Right ventricle myocardium superior (tissue), 1 donor: ENCODE data around the gene GAMT. TPM values are rescaled to one million over a fixed set of nuclear protein-coding genes. Genes with fewer than 3 reads are reported as not detected.

ENCODE experiments used
- total RNA-seq: library from RNA; stranded (reverse); fragmentation: NEBNext Ultra II Directional; extraction: Animal tissue kit (Norgen Biotek cat#: 25700); gene quantifications from one replicate; pipeline ENCODE4 v1.2.1, GENCODE V29; 2021
- donor health status: DM: no; HTN: yes; CAD: no; lungs with severe emphysema.

GAMT gene
- total RNA-seq, 1 donor from 2014 or later = 93.5 TPM

Other genes with a start within 250 kb of the GAMT start
- 15.1 TPM for gene SBNO2, start 227.3 kb downstream of the GAMT start, total RNA-seq
- 54.8 TPM for gene STK11, start 195.8 kb downstream of the GAMT start, total RNA-seq
- 1.1 TPM for gene CBARP, start 163.5 kb downstream of the GAMT start, total RNA-seq
- 692 TPM for gene ATP5F1D, start 159.8 kb downstream of the GAMT start, total RNA-seq
- 54.1 TPM for gene MIDN, start 153.0 kb downstream of the GAMT start, total RNA-seq
- 219 TPM for gene CIRBP, start 132.2 kb downstream of the GAMT start, total RNA-seq
- 12.4 TPM for gene FAM174C, start 126.0 kb downstream of the GAMT start, total RNA-seq
- gene EFNA2, start 115.7 kb downstream of the GAMT start, total RNA-seq = not detected
- 461 TPM for gene NDUFS7, start 17.6 kb downstream of the GAMT start, total RNA-seq
- 82.9 TPM for gene DAZAP1, start 6.0 kb upstream of the GAMT start, total RNA-seq
- gene RPS15, start 36.9 kb upstream of the GAMT start, total RNA-seq = 671 TPM
- 0.22 TPM for gene APC2, start 48.6 kb upstream of the GAMT start, total RNA-seq
- gene C19orf25, start 77.7 kb upstream of the GAMT start, total RNA-seq = 18.3 TPM
- gene PCSK4, start 88.8 kb upstream of the GAMT start, total RNA-seq = 1.4 TPM
- 1.1 TPM for gene REEP6, start 89.6 kb upstream of the GAMT start, total RNA-seq
- gene ADAMTSL5, start 111.5 kb upstream of the GAMT start, total RNA-seq = 22.5 TPM
- gene PLK5, start 122.5 kb upstream of the GAMT start, total RNA-seq = not detected
- 8.0 TPM for gene MEX3D, start 166.8 kb upstream of the GAMT start, total RNA-seq
- 52.4 TPM for gene MBD3, start 191.3 kb upstream of the GAMT start, total RNA-seq
- 1,222 TPM for gene UQCR11, start 203.9 kb upstream of the GAMT start, total RNA-seq